Gastrocnemius medialis (tissue), 4 donors: ENCODE measurements around the gene PTGIS. TPM values are rescaled to one million over a fixed set of nuclear protein-coding genes. Genes with fewer than 3 reads are reported as not detected.

Experiments used
- ATAC-seq, 2 donors: fragments of 150-250 bp; one replicate each; pipeline ENCODE4 v1.9.1; 2016
- DNase-seq, 2 donors: peaks; one replicate each; pipeline ENCODE4 v3.0.0-alpha.2; 2019
- H3K27ac ChIP-seq, 4 donors: fragments of 200-600 bp; sonication (generic); 1 replicate in 1 of 4; 2 replicates in 3 of 4; pipeline ENCODE4 v1.5.1; 2016 to 2018; ENCODE audit warnings: mild to moderate bottlenecking in 2 of 4, moderate library complexity in 1 of 4
- H3K27me3 ChIP-seq, 3 donors: fragments of 200-600 bp; sonication (generic) in 2 of 3; 1 replicate in 1 of 3; 2 replicates in 2 of 3; pipeline versions ENCODE4 v1.5.1 to v1.6.0; 2016 to 2019; ENCODE audit warnings: mild to moderate bottlenecking in 1 of 3, moderate library complexity in 1 of 3
- H3K36me3 ChIP-seq, 2 donors: fragments of 200-600 bp; sonication (generic) in 1 of 2; one replicate each; pipeline ENCODE4 v1.5.1; 2017 to 2018
- H3K4me1 ChIP-seq, 2 donors: fragments of 200-600 bp; sonication (generic) in 1 of 2; one replicate each; pipeline ENCODE4 v1.5.1; 2016 to 2017; ENCODE audit warnings: mild to moderate bottlenecking in 2 of 2
- H3K4me3 ChIP-seq, 4 donors: fragments of 200-600 bp; sonication (generic) in 3 of 4; 1 replicate in 1 of 4; 2 replicates in 3 of 4; pipeline ENCODE4 v1.5.1; 2016 to 2019; ENCODE audit warnings: mild to moderate bottlenecking in 2 of 4
- H3K9me3 ChIP-seq, 3 donors: fragments of 200-600 bp; sonication (generic) in 2 of 3; 1 replicate in 1 of 3; 2 replicates in 2 of 3; pipeline ENCODE4 v1.5.1; 2016 to 2019
- CTCF ChIP-seq, 5 experiments: fragments of 450-650 bp in 3 of 5; fragments of 200-600 bp in 2 of 5; sonication (generic) in 2 of 5; IDR thresholded peaks in 4 of 5; conservative IDR thresholded peaks in 1 of 5; 1 replicate in 4 of 5; 2 replicates in 1 of 5; pipeline ENCODE4 v1.5.1; 2016 to 2019; ENCODE audit warnings: antibody characterized with exemption in 5 of 5, mild to moderate bottlenecking in 3 of 5, moderate library complexity in 3 of 5
- POLR2A ChIP-seq, 2 donors: fragments of 450-650 bp; IDR thresholded peaks; one replicate each; pipeline ENCODE4 v1.6.1; 2017; ENCODE audit warnings: antibody characterized with exemption in 2 of 2, mild to moderate bottlenecking in 2 of 2, moderate library complexity in 2 of 2
- in situ Hi-C, 4 donors: fragments of 200-750 bp; cut with MboI; loops; one replicate each; pipeline versions ENCODE4 v1.15.0 to v1.8.0; 2017; ENCODE audit warnings: low sequenced_read_pairs in 4 of 4
- intact Hi-C: fragments of 100-400 bp; cut with DNase I; formaldehyde crosslinking; loops from one replicate; pipeline ENCODE4 v1.15.1; 2023; ENCODE audit warnings: low total_unique reads
- total RNA-seq, 4 donors: library from RNA; depleted of rRNA; stranded (reverse); fragments of >200 nt; gene quantifications; one replicate each; pipeline versions ENCODE4 v1.1.0 to v1.2.3, GENCODE V29; 2016

Gene PTGIS
- total RNA-seq, 4 donors from 2014 or later = 4.5 to 13.1 (median 9.5) TPM

- in situ Hi-C loops = no loop called here
- Histone ChIP-seq H3K4me1 (peaks cover 12 to 26% of the 10 kb centered on the region in 2 donors), H3K36me3 (no peaks in the 10 kb centered on the region), H3K27ac (peak overlapping the region in 3 of 4 donors; percentile 55 to 89 (median 77)), H3K27me3 (no peaks in the 10 kb centered on the region), H3K9me3 (no peaks in the 10 kb centered on the region), H3K4me3 (no peak overlapping the region)
- intact Hi-C loops = no loop called here
- DNase-seq (no peak), ATAC-seq (no peak)
- TF ChIP-seq CTCF (IDR thresholded peaks at IDR 0.05 in 4 of 5, conservative IDR thresholded peaks at IDR 0.05 in 1 of 5) = no peak
- no peak for TF ChIP-seq POLR2A (IDR thresholded peaks at IDR 0.05)
These were observed 48.1 kb downstream of the PTGIS start for GRCh38 chr20:49519777-49520359.

- ATAC-seq = no peak
- in situ Hi-C loops = no loop called here
- Histone ChIP-seq H3K27me3 (no peaks in the 10 kb centered on the region), H3K36me3 (no peaks in the 10 kb centered on the region), H3K4me1 (peaks cover 12 to 26% of the 10 kb centered on the region in 2 donors), H3K4me3 (no peak overlapping the region), H3K9me3 (no peaks in the 10 kb centered on the region), H3K27ac (peak overlapping the region in 3 of 4 donors; percentile 55 to 89 (median 77))
- intact Hi-C loops = no loop called here
- DNase-seq = no peak
- TF ChIP-seq POLR2A (IDR thresholded peaks at IDR 0.05) (no peak), CTCF (IDR thresholded peaks at IDR 0.05 in 4 of 5, conservative IDR thresholded peaks at IDR 0.05 in 1 of 5) (no peak)
These were observed 48.7 kb downstream of the PTGIS start for GRCh38 chr20:49519212-49519712.

DNA sequence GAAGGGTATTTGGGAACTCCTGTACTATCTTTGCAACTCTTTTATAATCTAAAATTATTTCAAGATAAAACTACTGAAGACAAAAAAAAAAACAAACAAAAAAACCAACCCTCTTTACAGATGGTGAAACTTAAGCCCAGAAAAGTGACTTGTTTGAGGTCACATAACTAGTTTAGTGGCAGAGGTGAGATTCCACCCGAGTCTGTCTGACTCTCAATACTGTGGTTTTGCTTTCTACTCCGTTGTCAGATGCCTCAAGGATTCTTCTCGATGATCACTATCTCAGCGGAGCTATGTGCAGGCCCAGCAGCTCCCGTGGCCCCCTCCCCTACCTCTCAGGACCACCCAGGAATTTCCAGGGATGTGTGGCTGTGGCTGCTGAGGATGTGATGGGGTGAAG is 49.4 kb downstream of the PTGIS start:
- Histone ChIP-seq H3K4me1 (peaks cover 12 to 26% of the 10 kb centered on the region in 2 donors), H3K4me3 (no peak overlapping the region), H3K27ac (peak overlapping the region in 1 of 4 donors; percentile 89), H3K9me3 (no peaks in the 10 kb centered on the region), H3K27me3 (no peaks in the 10 kb centered on the region), H3K36me3 (no peaks in the 10 kb centered on the region)
- DNase-seq (no peak), ATAC-seq (no peak)
- intact Hi-C loops (no loop called here), in situ Hi-C loops (no loop called here)
- TF ChIP-seq CTCF (IDR thresholded peaks at IDR 0.05 in 4 of 5, conservative IDR thresholded peaks at IDR 0.05 in 1 of 5) = no peak
- no peak for TF ChIP-seq POLR2A (IDR thresholded peaks at IDR 0.05)

GRCh38 chr20:49517805-49518100 is 50.2 kb downstream of the PTGIS start:
- peak overlapping the region in 3 of 4 donors; percentile 18 to 89 (median 52) for H3K27ac ChIP-seq
- ATAC-seq = no peak

DNA sequence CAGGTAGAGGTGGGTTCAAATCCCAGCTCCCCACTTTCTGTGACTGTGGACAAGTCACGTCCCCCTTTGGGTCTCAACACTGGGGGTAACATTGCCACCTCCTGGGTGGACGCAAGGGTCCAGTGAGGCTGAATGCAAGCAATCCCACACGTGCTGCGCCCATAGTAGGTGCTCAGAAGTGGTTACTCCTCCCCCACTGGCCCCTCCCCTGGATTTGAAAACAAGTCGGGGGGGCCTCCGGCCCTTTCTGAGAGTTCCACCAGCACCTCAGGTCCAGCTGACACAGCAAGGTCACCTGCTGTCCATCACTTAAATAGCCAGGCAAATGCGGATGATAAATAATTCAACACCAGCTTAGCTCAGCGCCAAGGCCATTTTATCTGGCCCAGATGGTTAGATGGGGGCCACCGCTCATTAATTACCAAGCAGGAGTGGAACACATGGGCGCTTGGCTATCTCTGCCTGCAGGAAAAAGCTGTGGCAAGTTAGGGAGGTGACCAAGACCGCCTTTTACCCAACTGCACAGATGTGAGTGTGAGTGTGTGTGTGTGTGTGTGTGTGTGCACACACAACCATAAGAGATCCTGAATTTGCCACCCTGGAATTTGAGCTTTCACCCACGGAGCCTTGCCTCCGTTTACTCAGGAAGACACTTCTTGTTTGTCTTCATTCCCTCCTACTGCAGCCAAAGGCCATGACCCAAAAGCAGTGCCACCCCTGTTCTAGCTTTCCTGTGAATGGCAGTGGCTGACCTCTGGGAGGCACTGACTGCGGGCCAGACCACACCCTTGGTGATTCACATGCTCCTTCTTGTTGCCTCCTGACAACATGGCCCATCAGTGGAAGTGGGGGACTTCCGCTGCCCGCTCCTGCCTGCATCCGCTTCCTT is 50.8 kb downstream of the PTGIS start:
- peaks cover 12 to 24% of the 10 kb centered on the region in 2 donors for H3K4me1 ChIP-seq
- DNase-seq (peak in 1 of 2 donors; percentile 53), ATAC-seq (no peak)
- H3K27ac ChIP-seq = peak overlapping the region in 3 of 4 donors; percentile 18 to 89 (median 52)
- TF ChIP-seq CTCF (IDR thresholded peaks at IDR 0.05 in 4 of 5, conservative IDR thresholded peaks at IDR 0.05 in 1 of 5) = no peak
- no peak for TF ChIP-seq POLR2A (IDR thresholded peaks at IDR 0.05)
- no peaks in the 10 kb centered on the region for H3K9me3 ChIP-seq
- no peaks in the 10 kb centered on the region for H3K36me3 ChIP-seq
- in situ Hi-C loops (no loop called here), intact Hi-C loops (no loop called here)
- H3K27me3 ChIP-seq = no peaks in the 10 kb centered on the region
- no peak overlapping the region for H3K4me3 ChIP-seq

More at GRCh38 chr20:49517805-49518100, 50.2 kb downstream of the PTGIS start:
- in situ Hi-C loops (no loop called here), intact Hi-C loops (no loop called here)
- H3K27me3 ChIP-seq = no peaks in the 10 kb centered on the region
- DNase-seq = no peak
- no peaks in the 10 kb centered on the region for H3K36me3 ChIP-seq
- TF ChIP-seq POLR2A (IDR thresholded peaks at IDR 0.05) = no peak
- no peak overlapping the region for H3K4me3 ChIP-seq
- peaks cover 12 to 26% of the 10 kb centered on the region in 2 donors for H3K4me1 ChIP-seq
- H3K9me3 ChIP-seq = no peaks in the 10 kb centered on the region
